HepG2 (cell line): ENCODE data around the gene CHST1. TPM values are rescaled to one million over a fixed set of nuclear protein-coding genes. Genes with fewer than 3 reads are reported as not detected.

Experiments used
- ATAC-seq: fragments of 200-7000 bp; cut with Tn5 transposase; 3 replicates; pipeline ENCODE4 v1.9.1; 2020; ENCODE audit warnings: mild to moderate bottlenecking, moderate library complexity
- BruUV-seq: library from RNA; stranded (reverse); fragments of 400-500 nt; replicated peaks from 2 replicates; lab custom pipeline; 2021; lab: Mats Ljungman, UMichigan
- CTCF ChIA-PET: fragments of 300-600 bp; formaldehyde crosslinking; extraction: SDS; loops from one replicate; lab custom pipeline; 2021; ENCODE audit warnings: low total read pairs, inconsistent platforms, low intra/inter-chr PET ratio; lab: Yijun Ruan, JAX
- POLR2A ChIA-PET: fragments of 350-600 bp; sonication (Branson Sonifier 250); formaldehyde crosslinking; loops from one replicate; lab custom pipeline; 2020; ENCODE audit warnings: antibody characterized with exemption, inconsistent platforms; lab: Yijun Ruan, JAX
- DNase-seq: peaks from one replicate; pipeline ENCODE4 v3.0.0-alpha.2; 2015; ENCODE audit warnings: low spot score
- FAIRE-seq: peaks from 3 replicates; lab custom pipeline; 2011; peaks lifted over from hg19 to GRCh38; lab: Jason Lieb, UNC
- H2AFZ ChIP-seq: one replicate; pipeline ENCODE4 v1.6.1; 2011; ENCODE audit warnings: low read length, inconsistent platforms
- H3K27ac ChIP-seq: fragments of 300-600 bp; 3 replicates; pipeline ENCODE4 v1.8.0; 2011; ENCODE audit warnings: mixed run types, mild to moderate bottlenecking, mixed read lengths, low read length, inconsistent platforms; ENCODE audit not compliant: insufficient read depth; ENCODE audit errors: extremely low read length
- H3K27me3 ChIP-seq, 2 experiments: fragments of 200-600 bp in 1 of 2; 2 replicates in 1 of 2; 3 replicates in 1 of 2; pipeline versions ENCODE4 v1.6.0 to v1.8.0; 2011; ENCODE audit warnings: low read length in 2 of 2, mild to moderate bottlenecking in 2 of 2, moderate library complexity in 2 of 2, inconsistent platforms in 1 of 2; ENCODE audit not compliant: insufficient read depth in 2 of 2, control insufficient read depth in 1 of 2
- H3K36me3 ChIP-seq, 2 experiments: fragments of 200-600 bp in 1 of 2; replicated peaks in 1 of 2; 2 replicates in 1 of 2; 3 replicates in 1 of 2; pipeline versions ENCODE4 v1.5.1 to v1.8.0; 2011; ENCODE audit warnings: low read length in 2 of 2, inconsistent platforms in 1 of 2; ENCODE audit not compliant: insufficient read depth in 2 of 2, control insufficient read depth in 1 of 2
- H3K4me1 ChIP-seq: 2 replicates; pipeline ENCODE4 v1.5.1; 2012; ENCODE audit warnings: low read length, inconsistent platforms; ENCODE audit not compliant: insufficient read depth
- H3K4me2 ChIP-seq: 2 replicates; pipeline ENCODE4 v1.6.0; 2011; ENCODE audit warnings: low read depth, low read length, inconsistent platforms
- H3K4me3 ChIP-seq, 3 experiments: fragments of 200-600 bp in 1 of 3; sonication (generic), shearing (Covaris generic) in 1 of 3; replicated peaks in 1 of 3; 2 replicates each; pipeline ENCODE4 v1.5.1; 2011 to 2016; ENCODE audit warnings: low read length in 3 of 3, inconsistent platforms in 2 of 3, low read depth in 2 of 3, mild to moderate bottlenecking in 2 of 3, control low read depth in 1 of 3, mixed read lengths in 1 of 3; ENCODE audit not compliant: insufficient read depth in 1 of 3
- H3K79me2 ChIP-seq: one replicate; pipeline ENCODE4 v1.6.1; 2011; ENCODE audit warnings: low read length, inconsistent platforms; ENCODE audit not compliant: insufficient read depth
- H3K9ac ChIP-seq: 2 replicates; pipeline ENCODE4 v1.6.0; 2011; ENCODE audit warnings: mild to moderate bottlenecking, low read depth, low read length, inconsistent platforms; ENCODE audit not compliant: insufficient read depth
- H3K9me3 ChIP-seq: 2 replicates; pipeline ENCODE4 v1.5.1; 2012; ENCODE audit warnings: mild to moderate bottlenecking, low read length
- H4K20me1 ChIP-seq: 2 replicates; pipeline ENCODE4 v1.6.0; 2011; ENCODE audit warnings: inconsistent platforms, mild to moderate bottlenecking, low read length, moderate library complexity; ENCODE audit not compliant: insufficient read depth
- AGO1 ChIP-seq: fragments of 200-400 bp; formaldehyde crosslinking; IDR thresholded peaks from 2 replicates; pipeline ENCODE4 v1.6.1; 2017; ENCODE audit warnings: mild to moderate bottlenecking, low read depth, low read length, moderate library complexity; ENCODE audit not compliant: poor library complexity, severe bottlenecking
- ARID5B ChIP-seq: IDR thresholded peaks from 2 replicates; pipeline ENCODE4 v1.4.0; 2020; ENCODE audit warnings: mild to moderate bottlenecking, missing genetic modification reagents
- DBP ChIP-seq: sonication (generic); formaldehyde crosslinking; IDR thresholded peaks from 2 replicates; pipeline ENCODE4 v1.4.0; 2020; ENCODE audit warnings: missing genetic modification reagents; ENCODE audit errors: not compliant biosample characterization
- GTF2F1 ChIP-seq: fragments of 150-350 bp; IDR thresholded peaks from 2 replicates; pipeline ENCODE4 v1.6.1; 2014; ENCODE audit warnings: low read length
- HNF4G ChIP-seq, 2 experiments: sonication (generic) in 1 of 2; formaldehyde crosslinking in 1 of 2; IDR thresholded peaks; 2 replicates each; pipeline versions ENCODE4 v1.4.0 to v1.6.1; 2011 to 2020; ENCODE audit warnings: borderline replicate concordance in 2 of 2, low read depth in 2 of 2, mild to moderate bottlenecking in 2 of 2, low read length in 1 of 2, missing genetic modification reagents in 1 of 2, moderate library complexity in 1 of 2
- KDM1A ChIP-seq: IDR thresholded peaks from 2 replicates; pipeline ENCODE4 v1.6.1; 2016; ENCODE audit warnings: missing compliant biosample characterization
- MED13 ChIP-seq: sonication (generic); formaldehyde crosslinking; IDR thresholded peaks from 2 replicates; pipeline ENCODE4 v1.5.0; 2020; ENCODE audit warnings: missing genetic modification reagents
- MXD1 ChIP-seq: sonication (generic); formaldehyde crosslinking; IDR thresholded peaks from 2 replicates; pipeline ENCODE4 v1.4.0; 2020; ENCODE audit warnings: mild to moderate bottlenecking, missing genetic modification reagents
- ZNF543 ChIP-seq: sonication (generic); formaldehyde crosslinking; IDR thresholded peaks from 2 replicates; pipeline ENCODE4 v1.4.0; 2020; ENCODE audit warnings: mild to moderate bottlenecking, missing genetic modification reagents
- ZNF674 ChIP-seq: sonication (generic); formaldehyde crosslinking; IDR thresholded peaks from 2 replicates; pipeline ENCODE4 v1.5.0; 2020; ENCODE audit warnings: low read depth, mild to moderate bottlenecking, missing genetic modification reagents
- ZNF816 ChIP-seq: sonication (generic); formaldehyde crosslinking; IDR thresholded peaks from 2 replicates; pipeline ENCODE4 v1.8.0; 2022; ENCODE audit warnings: missing genetic modification reagents, mild to moderate bottlenecking, borderline replicate concordance
- ZUFSP ChIP-seq: sonication (generic); formaldehyde crosslinking; IDR thresholded peaks from 2 replicates; pipeline ENCODE4 v1.9.0; 2021; ENCODE audit warnings: missing genetic modification reagents, mild to moderate bottlenecking, borderline replicate concordance
- WGBS: methylation state at CpG from one replicate; pipeline ENCODE4 v1.1.6; 2017; ENCODE audit warnings: low lambda C conversion rate; 5-methylcytosine and 5-hydroxymethylcytosine counted together
- in situ Hi-C: cut with HindIII; loops from 2 replicates; pipeline ENCODE4 v1.10.0; 2017; ENCODE audit warnings: low pct_unique_long_range_greater_than_20kb; ENCODE audit not compliant: extremely low pct_ligation_motif_present
- intact Hi-C: fragments of 100-400 bp; cut with micrococcal nuclease; formaldehyde crosslinking; loops from one replicate; pipeline ENCODE4 v1.10.0; 2022; ENCODE audit not compliant: unreplicated experiment
- polyA plus RNA-seq, 8 experiments: library from polyadenylated mRNA; depleted of rRNA in 3 of 8; stranded (reverse) in 7 of 8; unstranded in 1 of 8; fragments of >200 nt; fragmentation: Illumina TruSeq in 4 of 8; extraction: Trizol in 4 of 8; gene quantifications; 2 replicates each; pipeline versions ENCODE4 v1.2.1 to v1.2.3, GENCODE V29; 2011 to 2016; ENCODE audit warnings: low read depth in 4 of 8, missing spikeins in 1 of 8, mixed read lengths in 1 of 8; ENCODE audit not compliant: insufficient read depth in 1 of 8
- total RNA-seq, 5 experiments: library from RNA; depleted of rRNA; stranded (reverse); fragments of >200 nt; fragmentation: Illumina TruSeq; extraction: Trizol; gene quantifications; 2 replicates each; pipeline ENCODE4 v1.2.3, GENCODE V29; 2016; ENCODE audit warnings: low read depth in 1 of 5

The CHST1 gene
- total and polyA plus RNA-seq, 2 of the 13 experiments (the other 11 are each of a cell fraction or from before 2014, with no cell fraction given), result not detected

DNA sequence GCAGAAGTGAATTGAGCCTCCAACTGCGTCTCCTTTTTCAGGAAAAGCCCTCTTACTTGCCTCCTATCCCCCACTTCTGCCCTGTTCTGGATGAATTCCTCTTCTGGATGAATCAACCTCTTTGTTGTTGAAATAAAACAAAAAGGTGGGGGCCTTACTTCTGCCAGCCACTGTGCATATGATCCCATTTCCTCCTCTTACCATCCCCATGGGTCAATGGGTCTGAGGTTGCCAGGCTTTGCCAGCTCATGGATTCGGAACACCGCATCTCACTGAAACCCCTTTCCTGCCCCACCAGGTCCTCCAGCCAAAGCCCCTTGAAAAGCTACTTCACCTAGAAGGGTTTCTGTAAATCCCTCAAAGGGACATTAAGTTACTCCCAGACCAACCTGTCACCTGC, 3.7 kb upstream of the CHST1 start (continued):
- TF ChIP-seq DBP (CRISPR knock-in tag) (no peak), ZNF816 (CRISPR knock-in tag) (no peak), ZUFSP (no peak), ZNF543 (CRISPR knock-in tag) (no peak), HNF4G (IDR thresholded peaks at IDR 0.05; ENCODE audit: borderline replicate concordance, low read depth, low read length) (no peak), HNF4G (CRISPR knock-in tag; IDR thresholded peaks at IDR 0.05; ENCODE audit: borderline replicate concordance, low read depth) (no peak)
- TF ChIP-seq, all 625 proteins: peak for 0

DNA sequence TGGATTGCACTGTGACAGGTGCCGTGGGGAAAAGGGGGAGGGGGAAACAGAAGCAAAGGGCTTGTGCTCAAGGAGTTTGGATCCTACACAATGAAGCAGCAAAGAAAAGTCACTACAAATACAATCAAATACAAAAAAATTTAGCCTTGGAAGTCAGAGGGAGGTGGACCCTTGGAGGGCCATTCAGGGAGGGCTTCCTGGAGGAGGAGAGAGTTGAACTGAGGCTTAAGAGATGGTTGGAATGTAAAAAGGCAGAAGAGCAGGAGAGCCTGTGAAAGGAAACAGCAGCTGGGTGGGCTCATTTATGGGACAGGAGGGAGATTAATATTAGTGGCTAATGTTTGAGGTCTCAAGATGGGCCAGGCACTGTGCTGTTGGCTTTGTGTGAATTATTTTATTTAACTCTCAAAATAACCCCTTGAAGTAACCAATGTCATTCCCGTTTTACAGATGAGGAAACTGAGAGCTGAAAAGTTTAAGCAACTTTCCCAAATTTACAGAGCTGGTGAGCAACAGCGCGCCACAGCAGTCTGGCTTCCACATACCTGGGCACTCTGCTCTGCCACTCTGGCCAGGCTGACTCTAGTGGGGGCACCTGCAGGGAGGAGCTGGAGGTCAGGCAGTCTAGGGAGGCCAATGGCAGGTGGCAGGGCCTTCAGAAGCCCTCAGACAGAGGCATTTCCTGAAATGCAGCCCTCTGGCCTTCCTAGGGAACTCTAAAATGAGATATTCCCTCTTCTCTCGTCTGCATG, 2.7 kb upstream of the CHST1 start:
- BruUV-seq, result no TSS peak
- no peak for TF ChIP-seq ARID5B (CRISPR knock-in tag)
- TF ChIP-seq ZNF674 (CRISPR knock-in tag), result no peak
- TF ChIP-seq MED13 (CRISPR knock-in tag), result no peak
- TF ChIP-seq GTF2F1, result no peak
- no peak for TF ChIP-seq MXD1 (CRISPR knock-in tag)
- no peak for TF ChIP-seq AGO1
- no peak for TF ChIP-seq KDM1A (CRISPR knock-in tag)

More for the DNA sequence above, 2.7 kb upstream of the CHST1 start:
- Histone ChIP-seq H3K27ac (no peak overlapping the region), H3K9ac (no peak overlapping the region), H3K27me3 (peaks cover 28 to 64% of the 10 kb centered on the region in 2 experiments), H3K79me2 (no peaks in the 10 kb centered on the region), H2AFZ (no peak overlapping the region), H3K9me3 (no peaks in the 10 kb centered on the region), H3K36me3 (no peaks in the 10 kb centered on the region), H3K4me3 (no peak overlapping the region), H3K4me2 (no peak overlapping the region), H3K4me1 (no peaks in the 10 kb centered on the region), H4K20me1 (peaks cover 8% of the 10 kb centered on the region; the same call in 1 of the 2 replicates)
- WGBS, result 43% methylated on average over 5 of the region's 5 CpGs
- ChIA-PET POLR2A (no interaction called here), CTCF (no interaction called here)
- no peak for DNase-seq
- in situ Hi-C loops, result no loop called here
- intact Hi-C loops, result no loop called here
- no peak for FAIRE-seq
- no peak for ATAC-seq
